ENCODE measurements around the gene AP4E1. TPM values are rescaled to one million over a fixed set of nuclear protein-coding genes. Genes with fewer than 3 reads are reported as not detected.
A peak's percentile ranks its signal among the peaks of the same experiment; 100 is the strongest.
"Not testable (repeated sequence)": the region's sequence is repeated elsewhere in the genome, so short reads cannot be mapped to it uniquely, and the experiment has no call there.

Gene AP4E1
- total RNA-seq, 4 donors from 2014 or later: 10.2 to 15.3 (median 12.6) TPM

- WGBS, 2 donors: 92 to 95% methylated on average over 3 of the region's 3 CpGs
Measured at GRCh38 chr15:50893976-50894375, 14.5 kb upstream of the AP4E1 start.

DNA sequence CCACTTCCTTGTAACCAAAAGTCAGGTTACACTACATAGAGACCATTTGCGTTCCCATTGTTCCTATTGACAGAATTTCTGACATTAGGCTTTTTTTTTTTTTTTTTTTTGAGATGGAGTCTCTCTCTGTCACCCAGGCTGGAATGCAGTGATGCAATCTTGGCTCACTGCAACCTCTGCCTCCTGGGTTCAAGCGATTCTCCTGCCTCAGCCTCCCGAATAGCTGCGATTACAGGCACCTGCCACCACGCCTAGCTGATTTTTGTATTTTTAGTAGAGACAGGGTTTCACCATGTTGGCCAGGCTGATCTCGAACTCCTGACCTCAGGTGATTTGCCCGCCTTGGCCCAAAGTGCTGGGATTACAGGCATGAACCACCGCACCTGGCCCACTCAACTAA is 7.1 kb upstream of the AP4E1 start:
- not testable (repeated sequence) for H3K36me3 ChIP-seq; H3K27me3 ChIP-seq; H3K4me1 ChIP-seq; H3K4me3 ChIP-seq; H3K27ac ChIP-seq; DNase-seq (ENCODE audit: low spot score in 2 of 2); H3K9me3 ChIP-seq
- 90% methylated on average over 8 of the region's 8 CpGs for WGBS, 2 donors

More at GRCh38 chr15:50893976-50894375, 14.5 kb upstream of the AP4E1 start:
- Histone ChIP-seq H3K4me1 (no peaks in the 10 kb centered on the region), H3K9me3 (peaks cover 0 to 16% (median 0%) of the 10 kb centered on the region in 4 donors), H3K27ac (no peak overlapping the region), H3K4me3 (no peak overlapping the region), H3K36me3 (peaks cover 0 to 26% (median 0%) of the 10 kb centered on the region in 3 donors), H3K27me3 (no peaks in the 10 kb centered on the region)
- TF ChIP-seq CTCF (IDR thresholded peaks at IDR 0.05) (no peak), EP300 (IDR thresholded peaks at IDR 0.05) (no peak), POLR2A (IDR thresholded peaks at IDR 0.05) (no peak)
- DNase-seq (ENCODE audit: low spot score in 2 of 2): no peak

- peaks cover 0 to 20% (median 5%) of the 10 kb centered on the region in 4 donors for H3K4me1 ChIP-seq
- no peak for TF ChIP-seq CTCF (IDR thresholded peaks at IDR 0.05)
- TF ChIP-seq EP300 (IDR thresholded peaks at IDR 0.05): no peak
- TF ChIP-seq POLR2A (IDR thresholded peaks at IDR 0.05): no peak
- H3K27ac ChIP-seq: no peak overlapping the region
- H3K4me3 ChIP-seq: no peak overlapping the region
- H3K36me3 ChIP-seq: no peaks in the 10 kb centered on the region
- DNase-seq (ENCODE audit: low spot score in 2 of 2): no peak
- no peaks in the 10 kb centered on the region for H3K9me3 ChIP-seq
- no peaks in the 10 kb centered on the region for H3K27me3 ChIP-seq
Measured at GRCh38 chr15:50904211-50904610, 4.3 kb upstream of the AP4E1 start.

- TF ChIP-seq CTCF (IDR thresholded peaks at IDR 0.05): no peak
- TF ChIP-seq POLR2A (IDR thresholded peaks at IDR 0.05): no peak
- no peak for TF ChIP-seq EP300 (IDR thresholded peaks at IDR 0.05)
- no peaks in the 10 kb centered on the region for H3K9me3 ChIP-seq
- H3K4me1 ChIP-seq: peaks cover 0 to 28% (median 13%) of the 10 kb centered on the region in 4 donors
- H3K27ac ChIP-seq: peak overlapping the region in 1 of 4 donors; percentile 13
- H3K27me3 ChIP-seq: no peaks in the 10 kb centered on the region
- no peak overlapping the region for H3K4me3 ChIP-seq
- no peaks in the 10 kb centered on the region for H3K36me3 ChIP-seq
- WGBS, 2 donors: 56 to 64% methylated on average over 4 of the region's 4 CpGs
- DNase-seq (ENCODE audit: low spot score in 2 of 2): no peak
Measured at GRCh38 chr15:50905055-50905454, 3.4 kb upstream of the AP4E1 start.

DNA sequence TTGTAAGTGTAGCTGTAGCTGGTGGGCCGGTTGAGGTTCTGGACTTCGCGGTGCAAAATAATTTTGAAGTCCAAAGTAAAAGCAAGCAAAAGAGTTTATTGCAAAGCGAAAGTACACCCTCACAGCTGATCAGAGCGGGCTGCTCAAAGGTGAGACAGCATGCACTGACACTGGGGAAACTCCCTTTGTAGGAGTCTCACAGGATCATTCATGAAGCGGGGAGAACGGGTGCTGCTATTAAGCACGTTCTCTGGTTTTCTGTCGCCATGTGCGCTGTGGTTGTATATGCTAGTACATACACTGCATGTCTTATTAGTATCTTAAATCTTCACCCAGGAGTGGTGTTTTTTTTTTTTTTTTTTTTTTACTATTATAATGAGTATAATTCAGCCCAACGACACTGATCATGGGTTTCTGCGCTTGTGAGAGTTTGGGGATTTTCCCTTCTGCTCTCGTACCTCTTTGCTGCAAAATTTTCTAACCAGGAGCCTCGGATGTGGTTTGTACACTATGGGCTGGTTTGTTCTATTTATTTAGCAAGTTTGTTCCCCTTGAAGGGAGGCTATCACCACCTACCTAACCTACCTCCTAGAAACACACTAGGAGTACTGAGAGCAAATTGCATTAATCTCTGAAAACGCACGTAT is 1.4 kb upstream of the AP4E1 start:
- no peak for TF ChIP-seq EP300 (IDR thresholded peaks at IDR 0.05)
- TF ChIP-seq POLR2A (IDR thresholded peaks at IDR 0.05): no peak
- no peak for TF ChIP-seq CTCF (IDR thresholded peaks at IDR 0.05)
- Histone ChIP-seq H3K27me3 (no peaks in the 10 kb centered on the region), H3K4me1 (peaks cover 0 to 39% (median 24%) of the 10 kb centered on the region in 4 donors), H3K36me3 (no peaks in the 10 kb centered on the region), H3K4me3 (peak overlapping the region; percentile 92 to 100 (median 94)), H3K27ac (peak overlapping the region; percentile 87 to 99 (median 97)), H3K9me3 (no peaks in the 10 kb centered on the region)
- no peak for DNase-seq (ENCODE audit: low spot score in 2 of 2)
- WGBS, 2 donors: 67 to 68% methylated on average over 16 of the region's 16 CpGs

Measured in tibial nerve (tissue), 4 donors.